Astrocyte (in vitro differentiated cells and primary cell): Measurements from ENCODE around the gene ABI2.

Source experiments
- EZH2 ChIP-seq: IDR thresholded peaks from 2 replicates; pipeline ENCODE4 v1.6.1; 2012; ENCODE audit warnings: mild to moderate bottlenecking, low read length, inconsistent platforms; ENCODE audit not compliant: insufficient read depth
- TF ChIP-seq, protein P1 (sequence below): IDR thresholded peaks from 2 replicates; pipeline ENCODE4 v1.5.1; 2011; ENCODE audit warnings: low read depth, mild to moderate bottlenecking, inconsistent platforms, low read length, moderate library complexity; ENCODE audit not compliant: insufficient read depth

DNA sequence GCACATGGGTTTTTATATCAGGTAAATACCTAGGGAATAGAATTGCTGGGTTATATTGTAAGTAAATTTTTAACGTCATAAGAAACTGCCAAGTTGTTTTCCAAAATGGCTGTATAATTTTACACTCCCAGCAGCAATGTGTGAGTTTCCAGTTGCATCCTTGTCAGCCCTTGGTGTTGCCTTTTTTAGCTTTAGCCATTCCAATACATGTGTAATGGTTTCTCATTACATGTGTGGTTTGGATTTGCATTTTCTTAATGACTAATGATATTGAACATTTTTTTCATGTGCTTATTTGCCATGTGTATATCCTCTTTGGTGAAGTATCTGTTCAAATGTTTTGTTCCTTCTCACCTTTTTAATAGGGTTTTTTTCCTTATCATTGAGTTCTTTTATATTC, 70.8 kb downstream of the ABI2 start:
- TF ChIP-seq, protein P1, sequence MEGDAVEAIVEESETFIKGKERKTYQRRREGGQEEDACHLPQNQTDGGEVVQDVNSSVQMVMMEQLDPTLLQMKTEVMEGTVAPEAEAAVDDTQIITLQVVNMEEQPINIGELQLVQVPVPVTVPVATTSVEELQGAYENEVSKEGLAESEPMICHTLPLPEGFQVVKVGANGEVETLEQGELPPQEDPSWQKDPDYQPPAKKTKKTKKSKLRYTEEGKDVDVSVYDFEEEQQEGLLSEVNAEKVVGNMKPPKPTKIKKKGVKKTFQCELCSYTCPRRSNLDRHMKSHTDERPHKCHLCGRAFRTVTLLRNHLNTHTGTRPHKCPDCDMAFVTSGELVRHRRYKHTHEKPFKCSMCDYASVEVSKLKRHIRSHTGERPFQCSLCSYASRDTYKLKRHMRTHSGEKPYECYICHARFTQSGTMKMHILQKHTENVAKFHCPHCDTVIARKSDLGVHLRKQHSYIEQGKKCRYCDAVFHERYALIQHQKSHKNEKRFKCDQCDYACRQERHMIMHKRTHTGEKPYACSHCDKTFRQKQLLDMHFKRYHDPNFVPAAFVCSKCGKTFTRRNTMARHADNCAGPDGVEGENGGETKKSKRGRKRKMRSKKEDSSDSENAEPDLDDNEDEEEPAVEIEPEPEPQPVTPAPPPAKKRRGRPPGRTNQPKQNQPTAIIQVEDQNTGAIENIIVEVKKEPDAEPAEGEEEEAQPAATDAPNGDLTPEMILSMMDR, result no peak
- no peak for TF ChIP-seq EZH2
